ENCODE results near the gene ACSL6.

Gene ACSL6

GRCh38 chr5:131932235-131932634 lies 79.2 kb downstream of the ACSL6 start:
- Mint-ChIP-seq H3K9me3 (peaks cover 28% of the 10 kb centered on the region), H3K27ac (no peak overlapping the region), H3K27me3 (ENCODE audit: low read depth, poor library complexity) (peaks cover 7% of the 10 kb centered on the region), H3K36me3 (ENCODE audit: low read depth) (no peaks in the 10 kb centered on the region), H3K4me1 (no peaks in the 10 kb centered on the region), H3K4me3 (no peak overlapping the region)
- TF ChIP-seq, protein P1, sequence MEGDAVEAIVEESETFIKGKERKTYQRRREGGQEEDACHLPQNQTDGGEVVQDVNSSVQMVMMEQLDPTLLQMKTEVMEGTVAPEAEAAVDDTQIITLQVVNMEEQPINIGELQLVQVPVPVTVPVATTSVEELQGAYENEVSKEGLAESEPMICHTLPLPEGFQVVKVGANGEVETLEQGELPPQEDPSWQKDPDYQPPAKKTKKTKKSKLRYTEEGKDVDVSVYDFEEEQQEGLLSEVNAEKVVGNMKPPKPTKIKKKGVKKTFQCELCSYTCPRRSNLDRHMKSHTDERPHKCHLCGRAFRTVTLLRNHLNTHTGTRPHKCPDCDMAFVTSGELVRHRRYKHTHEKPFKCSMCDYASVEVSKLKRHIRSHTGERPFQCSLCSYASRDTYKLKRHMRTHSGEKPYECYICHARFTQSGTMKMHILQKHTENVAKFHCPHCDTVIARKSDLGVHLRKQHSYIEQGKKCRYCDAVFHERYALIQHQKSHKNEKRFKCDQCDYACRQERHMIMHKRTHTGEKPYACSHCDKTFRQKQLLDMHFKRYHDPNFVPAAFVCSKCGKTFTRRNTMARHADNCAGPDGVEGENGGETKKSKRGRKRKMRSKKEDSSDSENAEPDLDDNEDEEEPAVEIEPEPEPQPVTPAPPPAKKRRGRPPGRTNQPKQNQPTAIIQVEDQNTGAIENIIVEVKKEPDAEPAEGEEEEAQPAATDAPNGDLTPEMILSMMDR (IDR thresholded peaks at IDR 0.05) = no peak
- DNase-seq = no peak

GRCh38 chr5:131928957-131929356 lies 82.5 kb downstream of the ACSL6 start:
- no peak for DNase-seq
- Mint-ChIP-seq H3K4me1 (no peaks in the 10 kb centered on the region), H3K4me3 (no peak overlapping the region), H3K9me3 (peaks cover 53% of the 10 kb centered on the region), H3K27me3 (ENCODE audit: low read depth, poor library complexity) (peaks cover 8% of the 10 kb centered on the region), H3K27ac (no peak overlapping the region), H3K36me3 (ENCODE audit: low read depth) (no peaks in the 10 kb centered on the region)
- TF ChIP-seq, protein P1 (IDR thresholded peaks at IDR 0.05) = no peak

- no peak overlapping the region for H3K4me3 Mint-ChIP-seq
- peaks cover 8% of the 10 kb centered on the region for H3K27me3 Mint-ChIP-seq (ENCODE audit: low read depth, poor library complexity)
- DNase-seq = no peak
- TF ChIP-seq, protein P1 (IDR thresholded peaks at IDR 0.05) = no peak
- H3K4me1 Mint-ChIP-seq = no peaks in the 10 kb centered on the region
- H3K36me3 Mint-ChIP-seq (ENCODE audit: low read depth) = no peaks in the 10 kb centered on the region
- no peak overlapping the region for H3K27ac Mint-ChIP-seq
- H3K9me3 Mint-ChIP-seq = peaks cover 53% of the 10 kb centered on the region
Measured at GRCh38 chr5:131926168-131926567, 85.3 kb downstream of the ACSL6 start.

- Mint-ChIP-seq H3K27me3 (ENCODE audit: low read depth, poor library complexity) (peaks cover 10% of the 10 kb centered on the region), H3K9me3 (no peaks in the 10 kb centered on the region), H3K4me3 (no peak overlapping the region), H3K36me3 (ENCODE audit: low read depth) (no peaks in the 10 kb centered on the region), H3K27ac (no peak overlapping the region), H3K4me1 (peaks cover 4% of the 10 kb centered on the region)
- TF ChIP-seq, protein P1 (IDR thresholded peaks at IDR 0.05) = no peak
- no peak for DNase-seq
Measured at GRCh38 chr5:131916481-131916880, 95.0 kb downstream of the ACSL6 start.

GRCh38 chr5:131914472-131914871 lies 97.0 kb downstream of the ACSL6 start:
- Mint-ChIP-seq H3K36me3 (ENCODE audit: low read depth) (no peaks in the 10 kb centered on the region), H3K4me3 (no peak overlapping the region), H3K4me1 (peaks cover 4% of the 10 kb centered on the region), H3K27me3 (ENCODE audit: low read depth, poor library complexity) (peaks cover 7% of the 10 kb centered on the region), H3K9me3 (no peaks in the 10 kb centered on the region), H3K27ac (no peak overlapping the region)
- no peak for DNase-seq
- TF ChIP-seq, protein P1 (IDR thresholded peaks at IDR 0.05) = no peak

- Mint-ChIP-seq H3K4me3 (no peak overlapping the region), H3K9me3 (no peaks in the 10 kb centered on the region), H3K36me3 (ENCODE audit: low read depth) (no peaks in the 10 kb centered on the region), H3K27ac (no peak overlapping the region), H3K27me3 (ENCODE audit: low read depth, poor library complexity) (peaks cover 7% of the 10 kb centered on the region), H3K4me1 (peaks cover 4% of the 10 kb centered on the region)
- TF ChIP-seq, protein P1 (IDR thresholded peaks at IDR 0.05) = no peak
- no peak for DNase-seq
Measured at GRCh38 chr5:131913603-131914002, 97.9 kb downstream of the ACSL6 start.
